Lower leg skin (tissue), 4 donors: Measurements from ENCODE around the gene ECE1. TPM values are rescaled to one million over a fixed set of nuclear protein-coding genes. Genes with fewer than 3 reads are reported as not detected.

Experiments
- DNase-seq, 2 donors: peaks; one replicate each; pipeline ENCODE4 v3.0.0-alpha.2; 2019; ENCODE audit warnings: low spot score in 2 of 2
- H3K4me3 ChIP-seq: fragments of 200-600 bp; sonication (generic); 2 replicates; pipeline ENCODE4 v1.5.1; 2017; ENCODE audit warnings: mild to moderate bottlenecking, low read depth; ENCODE audit not compliant: poor library complexity, severe bottlenecking
- CTCF ChIP-seq, 3 donors: fragments of 450-650 bp; IDR thresholded peaks; one replicate each; pipeline ENCODE4 v1.5.1; 2016; ENCODE audit warnings: antibody characterized with exemption in 3 of 3, mild to moderate bottlenecking in 3 of 3, moderate library complexity in 2 of 3
- POLR2A ChIP-seq, 2 donors: fragments of 450-650 bp; IDR thresholded peaks; one replicate each; pipeline ENCODE4 v1.6.1; 2016 to 2017; ENCODE audit warnings: antibody characterized with exemption in 2 of 2, mild to moderate bottlenecking in 1 of 2, moderate library complexity in 1 of 2
- WGBS, 2 donors: methylation state at CpG; one replicate each; pipeline ENCODE4 v1.1.5; 2018; 5-methylcytosine and 5-hydroxymethylcytosine counted together
- intact Hi-C: fragments of 100-400 bp; cut with DNase I; formaldehyde crosslinking; loops from one replicate; pipeline ENCODE4 v1.15.0; 2023; ENCODE audit warnings: low total_unique reads
- total RNA-seq, 4 donors: library from RNA; depleted of rRNA; stranded (reverse); fragments of >200 nt; gene quantifications; one replicate each; pipeline ENCODE4 v1.1.0, GENCODE V29; 2016

ECE1 gene
- total RNA-seq, 4 donors from 2014 or later: 37.1 to 68.9 (median 48.3) TPM

- intact Hi-C loops: no loop called here
- no peak for DNase-seq
- 46 to 66% methylated on average over 3 to 7 of the region's 7 CpGs for WGBS, 2 donors
- TF ChIP-seq CTCF (IDR thresholded peaks at IDR 0.05): no peak
- TF ChIP-seq POLR2A (IDR thresholded peaks at IDR 0.05): no peak
- H3K4me3 ChIP-seq: no peak overlapping the region
Observed at GRCh38 chr1:21296509-21297354, 6.5 kb upstream of the ECE1 start.

GRCh38 chr1:21295545-21295944 lies 5.3 kb upstream of the ECE1 start:
- TF ChIP-seq POLR2A (IDR thresholded peaks at IDR 0.05) (no peak), CTCF (IDR thresholded peaks at IDR 0.05) (no peak)
- DNase-seq: no peak
- no peak overlapping the region for H3K4me3 ChIP-seq
- 68 to 79% methylated on average over 6 of the region's 6 CpGs for WGBS, 2 donors
- intact Hi-C loops: no loop called here

GRCh38 chr1:21295002-21295401 lies 4.7 kb upstream of the ECE1 start:
- TF ChIP-seq CTCF (IDR thresholded peaks at IDR 0.05): no peak
- TF ChIP-seq POLR2A (IDR thresholded peaks at IDR 0.05): no peak
- no peak for DNase-seq
- intact Hi-C loops: no loop called here
- no peak overlapping the region for H3K4me3 ChIP-seq
- WGBS, 2 donors: 80 to 86% methylated on average over 1 of the region's 1 CpG

GRCh38 chr1:21294266-21294989 lies 4.2 kb upstream of the ECE1 start:
- intact Hi-C loops: no loop called here
- no peak for DNase-seq
- TF ChIP-seq POLR2A (IDR thresholded peaks at IDR 0.05) (no peak), CTCF (IDR thresholded peaks at IDR 0.05) (no peak)
- H3K4me3 ChIP-seq: no peak overlapping the region
- WGBS, 2 donors: 48% methylated on average over 13 of the region's 13 CpGs

GRCh38 chr1:21293537-21294265 lies 3.4 kb upstream of the ECE1 start:
- no peak for DNase-seq
- intact Hi-C loops: no loop called here
- WGBS, 2 donors: 81 to 92% methylated on average over 17 of the region's 17 CpGs

More at GRCh38 chr1:21293537-21294265, 3.4 kb upstream of the ECE1 start:
- no peak for TF ChIP-seq POLR2A (IDR thresholded peaks at IDR 0.05)
- no peak for TF ChIP-seq CTCF (IDR thresholded peaks at IDR 0.05)
- no peak overlapping the region for H3K4me3 ChIP-seq
